Activated T-cell treated with anti-CD3 and anti-CD28 coated beads for 24 hours (primary cell): ENCODE results near the gene SLC26A1.

Experiments used
- DNase-seq: peaks from one replicate; pipeline ENCODE4 v3.0.0-alpha.2; 2020; ENCODE audit warnings: low read depth

Gene SLC26A1, protein sequence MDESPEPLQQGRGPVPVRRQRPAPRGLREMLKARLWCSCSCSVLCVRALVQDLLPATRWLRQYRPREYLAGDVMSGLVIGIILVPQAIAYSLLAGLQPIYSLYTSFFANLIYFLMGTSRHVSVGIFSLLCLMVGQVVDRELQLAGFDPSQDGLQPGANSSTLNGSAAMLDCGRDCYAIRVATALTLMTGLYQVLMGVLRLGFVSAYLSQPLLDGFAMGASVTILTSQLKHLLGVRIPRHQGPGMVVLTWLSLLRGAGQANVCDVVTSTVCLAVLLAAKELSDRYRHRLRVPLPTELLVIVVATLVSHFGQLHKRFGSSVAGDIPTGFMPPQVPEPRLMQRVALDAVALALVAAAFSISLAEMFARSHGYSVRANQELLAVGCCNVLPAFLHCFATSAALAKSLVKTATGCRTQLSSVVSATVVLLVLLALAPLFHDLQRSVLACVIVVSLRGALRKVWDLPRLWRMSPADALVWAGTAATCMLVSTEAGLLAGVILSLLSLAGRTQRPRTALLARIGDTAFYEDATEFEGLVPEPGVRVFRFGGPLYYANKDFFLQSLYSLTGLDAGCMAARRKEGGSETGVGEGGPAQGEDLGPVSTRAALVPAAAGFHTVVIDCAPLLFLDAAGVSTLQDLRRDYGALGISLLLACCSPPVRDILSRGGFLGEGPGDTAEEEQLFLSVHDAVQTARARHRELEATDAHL

DNA sequence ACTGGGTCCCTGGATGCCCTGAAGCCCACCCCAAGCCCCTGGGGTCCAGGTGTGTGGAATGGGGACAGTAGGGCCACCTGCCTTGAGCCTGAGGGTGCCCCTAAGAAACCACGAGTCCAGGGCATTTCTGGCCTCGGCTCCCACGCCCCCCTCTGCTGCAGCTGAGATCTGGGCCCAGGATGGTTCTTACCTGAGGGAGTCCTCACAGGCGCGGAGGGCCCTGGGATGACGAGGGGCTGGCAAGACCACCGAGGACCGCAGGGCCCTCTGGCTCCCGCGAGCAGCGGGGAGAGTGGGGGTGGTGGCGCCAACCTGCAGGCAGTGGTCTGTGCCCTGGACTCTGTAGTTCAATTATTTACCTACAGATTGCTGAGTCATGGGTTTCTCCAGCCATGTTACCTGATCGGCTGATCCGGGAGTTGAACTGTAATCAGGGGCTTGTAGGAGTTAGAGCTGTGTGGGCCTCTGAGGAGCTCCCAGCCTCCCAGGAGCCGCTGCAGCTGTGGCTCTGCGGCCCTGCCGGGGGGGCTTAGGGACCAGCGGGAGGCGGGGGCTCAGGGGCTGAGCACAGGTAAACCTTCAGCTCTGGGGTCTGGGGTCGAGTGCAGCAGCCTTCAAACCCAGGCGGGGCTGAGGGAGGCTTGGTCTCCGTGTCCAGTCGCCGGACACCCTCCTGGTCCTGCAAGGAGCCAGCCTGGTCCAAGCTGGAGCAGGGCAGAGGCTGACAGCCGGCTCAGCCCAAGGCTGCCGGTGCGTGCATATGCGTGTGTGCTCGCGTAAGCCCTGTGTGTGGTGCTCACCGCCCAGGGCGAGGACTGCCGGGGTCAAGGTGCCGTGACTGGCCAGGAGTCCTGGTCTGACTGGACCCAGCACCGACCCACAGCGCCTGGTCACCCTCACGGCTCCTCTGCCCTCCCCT, at the start of gene SLC26A1:
SLC26A1 (minus strand) TSS at position 294 of the 919 bp plus-strand sequence. CDS start 1,701 bp downstream, outside the sequence.
- no peak for DNase-seq

DNA sequence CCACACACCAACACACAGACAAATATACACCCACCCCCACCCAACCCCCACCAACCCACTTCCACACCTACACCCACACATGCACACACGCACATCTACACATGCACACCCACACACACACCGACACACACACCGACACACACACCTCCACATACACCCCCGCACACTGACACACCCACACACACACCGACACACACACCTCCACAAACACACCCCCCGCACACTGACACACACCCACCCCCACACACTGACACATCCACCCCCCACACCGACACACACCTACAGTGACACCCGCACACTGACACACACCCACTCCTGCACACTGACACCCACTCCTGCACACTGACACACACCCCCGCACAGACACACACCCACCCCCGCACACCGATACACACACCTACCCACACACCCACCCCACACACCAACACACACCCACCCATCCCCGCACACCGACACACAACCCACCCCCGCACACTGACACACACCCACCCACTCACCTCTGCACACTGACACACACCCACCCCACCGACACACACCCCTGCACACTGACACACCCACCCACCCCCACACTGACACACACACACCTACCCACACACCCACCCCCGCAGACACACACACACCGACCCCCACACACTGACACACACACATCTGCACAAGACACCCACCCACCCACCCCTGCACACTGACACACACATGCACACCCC, 49.3 kb upstream of the SLC26A1 start:
- DNase-seq: no peak

DNA sequence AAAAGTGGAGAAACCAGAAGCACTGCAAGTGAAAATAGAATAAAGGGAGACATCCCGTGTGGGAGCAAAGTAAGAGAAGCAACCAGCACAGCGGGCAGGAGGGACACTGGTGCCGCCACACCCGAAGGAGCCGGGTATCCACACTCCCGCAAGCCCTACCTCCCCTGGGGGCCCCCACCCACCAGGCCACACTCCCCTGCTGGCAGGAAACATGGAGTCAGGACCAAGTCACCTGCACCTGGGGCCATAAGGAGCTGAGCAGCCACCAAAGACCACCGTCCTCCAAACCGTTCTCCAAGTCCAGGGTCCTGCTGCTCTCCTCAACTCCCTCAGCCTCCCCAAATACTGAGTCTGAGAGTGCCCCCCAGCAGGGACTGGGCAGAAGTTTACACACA, 48.7 kb upstream of the SLC26A1 start:
- no peak for DNase-seq

DNA sequence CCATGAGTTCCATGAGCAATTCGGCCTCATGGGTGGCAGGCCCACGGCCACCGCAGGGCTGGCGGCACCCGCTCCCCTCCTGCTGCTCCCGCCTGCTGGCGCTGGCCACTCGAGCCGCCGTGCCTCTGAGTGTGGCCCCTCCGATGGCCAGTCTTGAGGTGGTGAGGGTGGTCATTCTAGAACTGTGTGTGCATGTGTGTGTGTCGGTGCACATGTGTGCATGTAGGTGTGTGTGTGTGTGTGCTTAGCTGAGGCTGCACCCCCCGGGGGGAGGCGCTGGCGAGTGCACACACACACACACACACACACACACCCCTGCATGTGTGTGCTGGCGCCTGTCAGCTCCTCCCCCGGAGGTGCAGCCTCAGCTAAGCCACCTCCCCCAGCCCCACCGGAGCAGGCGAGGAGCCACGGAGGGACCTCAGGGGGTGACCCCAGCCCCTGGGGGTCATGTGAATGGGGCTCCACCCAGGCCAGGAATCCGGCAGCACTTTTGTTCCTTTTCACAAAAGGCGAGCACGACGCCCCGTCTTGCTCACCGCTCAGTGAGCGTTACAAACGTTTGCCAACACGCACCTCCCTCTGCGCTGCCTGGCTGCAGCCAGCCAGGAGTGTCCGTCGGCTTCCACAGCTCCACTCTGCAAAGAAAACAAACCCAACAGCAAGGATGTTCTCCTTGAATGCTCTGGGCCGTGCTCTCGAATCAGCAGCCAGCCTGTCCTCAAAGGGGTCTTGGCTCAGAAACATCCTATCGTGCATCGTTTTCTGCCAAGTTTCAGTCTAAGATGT, 48.1 kb upstream of the SLC26A1 start:
- DNase-seq: no peak

DNA sequence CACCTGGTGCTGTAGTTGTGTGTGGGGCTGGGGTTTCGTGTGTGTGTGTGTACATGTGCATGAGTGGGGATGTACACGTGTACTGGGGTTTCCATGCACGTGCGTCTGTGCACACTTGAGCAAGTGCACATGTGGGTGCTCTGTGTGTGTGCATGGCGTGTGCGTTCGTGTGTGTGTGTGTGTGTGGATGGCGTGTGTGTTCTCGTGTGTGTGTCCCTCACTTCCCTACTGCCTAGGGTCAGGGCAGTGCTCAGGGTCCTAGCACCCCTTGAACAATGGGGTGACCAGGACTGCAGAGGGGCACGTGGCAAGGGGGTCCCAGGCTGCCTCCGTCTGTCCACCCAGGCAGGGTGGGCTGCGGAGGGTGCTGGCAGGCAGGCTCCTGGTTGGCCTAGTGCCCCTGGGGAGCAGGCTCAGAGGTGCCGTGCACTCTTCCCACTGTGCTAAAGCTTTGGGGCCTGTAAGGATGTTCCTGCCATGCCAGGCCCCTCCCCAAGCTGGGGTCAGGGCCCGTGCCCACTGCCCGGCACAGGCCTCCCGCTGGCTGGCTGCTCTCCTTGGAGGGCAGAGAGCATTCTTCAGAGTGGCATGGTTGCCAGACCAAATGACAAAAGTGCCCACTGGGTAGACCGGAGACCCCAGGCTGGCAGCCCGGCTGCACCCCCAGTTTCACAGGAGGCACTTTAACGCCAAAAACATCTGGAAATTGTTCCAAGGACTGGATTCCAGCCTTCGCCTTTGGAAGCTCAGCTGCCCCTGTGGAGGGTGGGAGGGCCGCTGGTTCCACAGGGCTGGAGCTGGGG, 47.3 kb upstream of the SLC26A1 start:
- DNase-seq: no peak

DNA sequence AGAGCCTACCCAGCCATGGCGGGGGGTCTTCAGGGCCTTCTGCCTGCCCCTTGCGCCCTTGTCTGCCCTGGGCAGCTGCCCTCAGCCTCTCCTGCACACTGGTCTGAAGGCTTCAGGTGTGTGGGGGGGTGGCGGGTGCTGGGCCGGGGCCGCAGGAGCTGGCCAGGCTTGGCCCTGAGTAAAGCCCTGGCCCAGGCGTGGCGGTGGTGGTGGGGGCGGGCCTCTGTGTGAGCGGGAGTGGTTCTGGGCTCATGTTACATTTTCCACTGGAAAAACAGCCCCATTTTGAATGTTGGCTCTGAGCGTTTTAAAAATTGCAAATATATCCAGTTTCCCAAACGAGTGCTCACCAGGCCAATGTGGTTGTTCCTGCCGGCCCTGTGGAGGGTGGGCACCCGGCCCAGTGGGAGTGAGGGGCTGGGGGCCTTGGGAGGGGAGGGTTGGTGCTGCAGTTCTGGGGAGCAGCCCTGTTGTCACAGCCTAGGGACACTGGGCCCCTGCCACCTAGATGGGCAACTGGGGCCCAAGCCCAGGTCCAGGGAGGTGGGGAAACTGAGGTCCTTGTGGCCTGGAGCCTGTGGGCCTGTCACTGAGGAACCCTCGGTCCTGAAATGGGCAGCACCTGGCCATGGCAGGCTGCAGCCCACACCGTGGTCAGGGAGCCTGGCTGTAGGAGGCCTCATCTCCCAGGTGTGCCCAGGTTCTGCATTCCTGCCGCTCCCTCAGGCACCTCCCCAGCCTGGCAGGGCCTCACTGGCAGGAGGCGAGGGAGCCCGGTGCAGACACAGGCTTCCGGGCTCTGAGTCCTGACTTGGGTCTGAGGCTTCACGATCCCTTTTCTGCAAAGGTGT, 46.5 kb upstream of the SLC26A1 start:
- no peak for DNase-seq

DNA sequence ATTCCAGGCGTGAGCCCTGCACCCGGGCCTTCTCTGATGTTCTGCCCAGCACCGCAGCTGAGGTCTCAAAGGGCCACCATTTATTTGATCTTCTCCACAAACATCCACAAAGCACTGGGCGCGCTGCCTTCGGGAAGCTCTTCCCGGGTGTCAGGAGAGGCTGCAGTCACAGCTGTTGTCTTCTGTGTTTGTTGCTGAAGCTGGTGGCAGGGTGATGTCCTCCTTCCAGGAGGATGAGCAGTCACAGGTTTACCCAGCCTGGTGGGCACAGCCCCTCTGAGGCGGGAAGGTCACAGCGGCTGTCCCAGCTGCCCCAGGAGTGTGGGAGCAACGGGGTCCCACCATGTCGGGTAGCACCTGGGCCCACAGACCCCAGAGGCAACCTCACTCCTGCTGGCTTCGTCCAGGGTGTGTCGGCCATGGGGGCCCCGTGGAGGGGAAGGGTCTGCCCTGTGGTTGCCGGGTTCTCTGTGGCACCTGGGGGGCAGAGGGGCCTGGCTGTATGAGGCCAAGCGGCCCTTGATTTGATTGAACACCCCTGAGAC, 45.8 kb upstream of the SLC26A1 start:
- DNase-seq: no peak

DNA sequence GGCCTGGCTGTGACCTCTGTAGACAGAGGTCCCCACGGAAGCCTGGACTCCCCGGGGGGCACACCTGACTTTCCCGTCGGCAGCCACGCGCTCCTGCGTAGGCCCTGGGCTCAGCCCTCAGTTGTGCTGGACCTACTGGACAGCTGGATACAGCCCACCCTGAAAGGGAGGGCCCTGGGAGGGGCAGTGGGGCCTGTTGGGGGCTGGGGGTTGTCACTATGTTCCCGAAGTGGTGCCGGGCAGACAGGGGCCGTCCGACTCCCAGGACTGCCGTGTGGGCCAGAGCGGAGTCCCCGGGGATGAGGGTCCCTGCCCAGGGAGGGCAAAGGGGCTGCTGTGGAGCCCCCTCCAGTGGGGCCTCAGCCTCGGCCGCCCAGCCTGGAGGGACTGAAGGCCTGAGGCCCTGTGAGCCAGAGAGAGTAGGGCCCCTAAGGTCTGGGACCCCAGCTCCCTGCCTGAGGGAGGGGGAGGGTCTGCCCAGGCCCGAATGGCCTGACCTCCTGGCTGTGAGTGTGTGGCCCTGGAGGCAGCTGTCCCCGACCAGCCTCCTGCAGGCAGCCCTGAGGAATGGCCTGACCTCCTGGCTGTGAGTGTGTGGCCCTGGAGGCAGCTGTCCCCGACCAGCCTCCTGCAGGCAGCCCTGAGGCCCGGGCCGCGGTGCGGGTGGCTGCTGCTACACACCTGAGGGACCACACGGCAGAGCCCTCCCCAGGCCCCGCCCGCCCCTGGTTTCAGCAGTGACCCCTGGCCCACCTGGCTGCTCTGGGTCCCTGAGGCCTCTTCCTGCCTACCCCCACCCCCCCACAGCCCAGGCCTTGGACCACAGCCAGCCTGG, 44.0 kb upstream of the SLC26A1 start:
- DNase-seq: no peak

DNA sequence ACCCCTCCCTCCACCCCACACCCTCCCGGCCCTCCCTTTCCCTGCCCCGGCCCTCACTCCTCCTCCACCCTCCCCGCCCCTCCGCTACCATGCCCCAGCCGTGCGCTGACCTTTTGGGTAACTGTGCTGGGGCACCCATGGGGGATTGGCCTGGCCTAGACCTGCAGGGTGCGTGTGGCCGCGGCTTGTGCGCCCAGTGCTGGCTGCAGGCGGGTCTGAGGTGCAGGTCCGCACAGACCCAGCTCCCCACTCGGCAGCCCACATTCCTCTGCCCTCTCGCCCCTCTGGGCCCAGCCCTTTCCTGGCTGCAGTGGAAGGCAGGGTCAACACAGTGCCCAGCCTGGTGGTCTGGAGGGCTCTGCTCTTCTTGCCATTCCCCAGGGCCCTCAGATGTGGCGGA, 42.9 kb upstream of the SLC26A1 start:
- no peak for DNase-seq

DNA sequence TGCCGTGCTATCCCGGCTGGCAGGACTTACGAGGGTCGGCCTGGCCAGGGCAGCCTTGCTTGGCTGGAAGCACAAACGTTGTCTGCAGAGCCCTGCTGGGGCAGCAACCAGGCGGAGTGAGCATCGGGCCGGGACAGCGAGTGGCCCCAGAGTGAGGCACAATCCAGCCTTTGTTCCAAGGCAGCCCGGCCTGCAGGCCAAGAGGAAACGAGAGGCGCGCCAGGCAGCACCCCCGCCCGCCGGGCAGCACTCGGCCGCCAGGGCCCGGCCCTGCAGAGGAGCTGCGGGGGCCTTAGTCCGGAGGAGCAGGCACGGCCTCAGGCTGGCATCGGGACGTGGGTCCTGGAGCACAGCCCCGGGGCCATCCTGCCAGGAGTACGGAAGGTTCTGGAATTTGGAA, 42.3 kb upstream of the SLC26A1 start:
- DNase-seq: no peak

DNA sequence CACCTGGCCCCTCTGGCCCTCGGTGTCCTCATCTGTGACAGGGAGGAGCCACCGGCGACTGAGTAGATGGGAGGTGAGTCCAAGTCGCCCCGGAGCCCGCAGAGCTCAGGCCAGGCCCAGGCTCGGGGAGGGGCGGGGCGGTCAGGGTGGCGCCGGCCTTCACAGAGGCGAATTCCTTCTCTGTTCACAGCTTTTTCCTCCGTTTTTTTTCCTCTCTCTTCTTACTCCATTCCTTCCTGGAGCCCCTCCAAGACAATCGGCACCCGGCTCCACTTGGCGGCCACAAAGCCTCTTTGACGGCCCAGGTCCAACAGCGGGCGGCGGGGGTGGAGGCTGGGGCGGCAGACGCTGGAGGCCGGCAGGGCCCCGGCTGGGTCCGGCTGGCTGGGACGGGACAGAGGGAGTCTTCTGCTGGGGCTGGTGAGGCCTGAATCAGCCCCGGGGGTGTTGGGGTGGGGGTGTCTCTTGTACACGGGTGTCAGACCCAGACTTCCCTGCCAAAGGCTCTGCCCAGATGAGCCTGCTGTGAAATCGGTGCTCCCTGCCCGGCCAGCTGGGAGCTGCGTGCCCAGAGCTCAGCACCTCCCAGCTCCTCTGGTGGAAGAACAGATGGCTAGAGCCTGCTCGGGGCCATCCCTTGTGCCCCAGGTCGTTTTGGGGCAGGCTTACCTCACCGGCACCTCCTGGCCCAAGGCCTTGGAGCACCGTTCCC, 40.8 kb upstream of the SLC26A1 start:
- no peak for DNase-seq

DNA sequence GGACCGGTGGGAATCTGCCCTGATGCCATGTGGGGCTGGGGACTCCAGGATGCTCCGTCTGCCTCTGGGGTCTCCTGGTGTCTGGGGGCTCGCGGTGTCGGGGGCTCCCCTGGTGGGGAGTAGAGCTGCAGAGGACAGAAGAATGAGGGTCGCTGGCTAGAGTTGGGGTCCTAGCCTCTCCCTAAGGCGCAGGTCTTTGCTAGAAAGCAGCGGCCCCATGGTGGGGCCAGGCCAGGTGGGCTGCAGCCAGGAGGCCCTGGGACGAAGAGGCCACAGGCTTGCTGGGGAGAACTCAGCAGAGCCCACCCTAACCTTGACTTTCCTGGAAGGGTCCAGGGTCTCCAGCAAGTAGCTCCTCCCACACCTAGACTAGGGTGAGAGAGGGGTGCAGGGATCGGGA, 39.7 kb upstream of the SLC26A1 start:
- no peak for DNase-seq

DNA sequence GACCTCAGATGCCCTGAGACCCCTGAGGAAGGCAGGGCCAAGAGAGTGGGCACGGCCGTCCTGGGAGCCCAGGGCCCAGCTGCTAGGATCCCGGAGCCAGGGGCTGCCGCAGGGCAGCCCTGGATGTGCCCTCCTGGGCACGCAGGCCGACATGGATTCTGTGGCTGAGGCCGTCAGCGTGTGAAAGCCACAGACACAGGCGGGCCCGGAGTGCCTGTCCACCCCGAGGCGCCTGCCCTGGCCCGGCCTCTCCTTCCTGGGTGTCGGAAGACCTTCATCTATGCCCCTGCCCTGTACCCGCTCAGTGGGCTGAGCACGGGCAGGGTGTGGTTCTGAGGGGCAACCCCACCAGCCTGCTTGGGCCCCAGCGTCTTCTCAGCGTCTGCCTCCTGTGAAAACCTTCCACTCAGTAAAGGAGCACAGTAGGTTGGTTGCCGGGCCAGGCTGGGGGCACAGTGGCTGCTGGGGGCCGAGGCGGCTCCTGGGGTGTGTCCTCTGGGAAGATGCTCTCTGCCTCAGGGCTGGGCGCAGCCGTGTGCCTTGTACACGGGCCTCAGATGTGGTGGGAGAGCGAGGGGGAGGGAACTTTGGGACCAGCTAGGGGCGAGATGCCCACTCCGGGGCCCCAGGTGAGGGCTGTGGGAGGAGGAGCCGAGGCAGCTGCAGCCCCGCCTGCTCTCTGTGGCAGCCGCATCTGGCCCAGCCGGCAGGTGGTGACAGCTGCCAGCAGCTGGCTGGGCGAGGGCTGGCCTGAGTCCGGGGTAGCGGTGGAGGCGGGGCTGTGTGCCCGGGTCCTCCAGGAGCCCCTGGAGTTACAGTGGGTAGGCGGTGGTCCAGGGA, 39.0 kb upstream of the SLC26A1 start:
- DNase-seq: no peak

DNA sequence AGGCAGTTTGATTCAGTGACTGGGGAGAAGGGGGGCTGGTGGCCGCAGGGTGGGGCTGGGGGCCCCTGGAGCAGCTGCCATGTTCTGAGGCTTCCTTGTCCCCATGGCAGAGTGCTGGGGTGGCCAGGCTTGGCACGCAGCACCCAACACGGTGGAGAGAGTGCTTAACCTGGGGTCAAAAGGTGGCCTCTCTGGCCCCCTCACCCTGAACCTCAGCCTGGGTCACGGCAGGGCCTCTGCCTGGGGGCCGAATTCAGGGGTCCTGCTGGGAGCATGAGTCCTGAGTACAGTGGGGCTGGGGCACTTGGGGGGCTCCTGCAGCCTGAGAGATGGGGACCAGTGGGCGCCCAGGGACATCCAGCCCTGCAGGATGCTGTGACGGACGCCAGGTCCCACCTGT, 38.1 kb upstream of the SLC26A1 start:
- DNase-seq: no peak

DNA sequence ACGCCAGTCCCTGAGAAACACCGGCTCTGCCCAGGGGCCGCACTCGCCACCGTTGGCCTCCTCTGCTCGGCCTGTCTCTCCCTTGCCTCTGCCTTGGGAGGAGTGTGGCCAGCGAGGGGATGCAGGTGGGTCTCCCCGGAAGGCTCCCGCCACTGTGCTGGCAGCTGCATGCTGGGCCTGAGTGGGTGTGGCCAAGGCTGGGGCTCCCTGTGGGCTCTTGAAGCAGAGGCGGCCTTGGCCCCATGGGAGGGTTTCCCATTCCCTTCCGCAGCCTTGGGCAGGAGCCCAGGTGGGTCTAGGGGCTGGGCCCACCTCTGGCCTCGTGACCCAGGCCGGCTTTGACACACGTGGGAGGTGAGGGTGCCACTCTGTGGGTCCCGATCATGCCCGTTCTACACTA, 37.4 kb upstream of the SLC26A1 start:
- DNase-seq: no peak

DNA sequence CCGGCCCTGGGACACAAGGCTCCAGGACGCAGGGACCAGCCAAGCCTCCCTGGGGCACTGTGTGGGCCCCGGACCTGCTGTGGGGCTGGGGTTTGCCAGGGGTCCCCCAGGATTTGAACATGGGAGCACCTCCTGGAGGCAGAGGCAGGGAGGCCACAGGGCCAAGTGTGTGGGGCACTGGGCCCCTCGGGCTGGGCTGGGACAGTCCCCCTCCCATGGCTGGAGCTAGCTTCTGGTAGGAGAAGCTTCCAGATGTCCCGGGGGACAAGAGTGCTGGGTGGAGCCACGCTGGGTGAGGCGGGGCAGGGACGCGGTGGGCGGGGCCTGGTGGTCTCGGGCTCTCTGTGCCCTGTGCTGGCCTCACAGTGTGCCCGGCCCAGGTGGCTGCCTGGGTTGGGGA, 36.8 kb upstream of the SLC26A1 start:
- DNase-seq: no peak
